HepG2 (cell line): ENCODE results near the gene ARL8A. TPM values are rescaled to one million over a fixed set of nuclear protein-coding genes. Genes with fewer than 3 reads are reported as not detected.
A peak's percentile ranks its signal among the peaks of the same experiment; 100 is the strongest.

Experiments used
- ARNT2 ChIP-seq: sonication (generic); formaldehyde crosslinking; IDR thresholded peaks from 2 replicates; pipeline ENCODE4 v1.8.0; 2022; ENCODE audit warnings: mild to moderate bottlenecking, low read depth, missing genetic modification reagents, moderate library complexity
- MED1 ChIP-seq: sonication (generic); formaldehyde crosslinking; IDR thresholded peaks from 2 replicates; pipeline ENCODE4 v1.4.0; 2020; ENCODE audit warnings: missing genetic modification reagents
- MEIS2 ChIP-seq: sonication (generic); formaldehyde crosslinking; IDR thresholded peaks from 2 replicates; pipeline ENCODE4 v1.9.0; 2021; ENCODE audit warnings: mild to moderate bottlenecking, missing genetic modification reagents
- PATZ1 ChIP-seq: sonication (generic); formaldehyde crosslinking; IDR thresholded peaks from 2 replicates; pipeline ENCODE4 v1.4.0; 2020; ENCODE audit warnings: missing genetic modification reagents
- TFDP1 ChIP-seq: IDR thresholded peaks from 2 replicates; pipeline ENCODE4 v1.6.1; 2016; ENCODE audit warnings: missing compliant biosample characterization, missing genetic modification reagents, borderline replicate concordance
- ZBTB7B ChIP-seq: sonication (generic); formaldehyde crosslinking; IDR thresholded peaks from 2 replicates; pipeline ENCODE4 v1.4.0; 2020; ENCODE audit warnings: missing genetic modification reagents
- ZNF180 ChIP-seq: sonication (generic); formaldehyde crosslinking; IDR thresholded peaks from 2 replicates; pipeline ENCODE4 v1.4.0; 2020; ENCODE audit warnings: low read depth, missing genetic modification reagents, borderline replicate concordance
- ZNF263 ChIP-seq: sonication (generic); formaldehyde crosslinking; IDR thresholded peaks from 2 replicates; pipeline ENCODE4 v1.4.0; 2020; ENCODE audit warnings: missing genetic modification reagents
- ZNF282 ChIP-seq: fragments of 450-650 bp; IDR thresholded peaks from 2 replicates; pipeline ENCODE4 v1.6.1; 2018; ENCODE audit not compliant: partially characterized antibody
- ZNF33A ChIP-seq: sonication (generic); formaldehyde crosslinking; IDR thresholded peaks from 2 replicates; pipeline ENCODE4 v1.5.1; 2020; ENCODE audit warnings: missing genetic modification reagents, mild to moderate bottlenecking, moderate library complexity, borderline replicate concordance
- ZNF441 ChIP-seq: sonication (generic); formaldehyde crosslinking; IDR thresholded peaks from 2 replicates; pipeline ENCODE4 v1.7.0; 2021; ENCODE audit warnings: missing genetic modification reagents, borderline replicate concordance
- ZNF574 ChIP-seq: sonication (generic); formaldehyde crosslinking; IDR thresholded peaks from 2 replicates; pipeline ENCODE4 v1.4.0; 2020; ENCODE audit warnings: missing genetic modification reagents
- ZNF639 ChIP-seq: conservative IDR thresholded peaks from 2 replicates; pipeline ENCODE4 v1.6.1; 2018; ENCODE audit warnings: missing genetic modification reagents
- ZSCAN12 ChIP-seq: sonication (generic); formaldehyde crosslinking; IDR thresholded peaks from 2 replicates; pipeline ENCODE4 v1.9.0; 2021; ENCODE audit warnings: mild to moderate bottlenecking, missing genetic modification reagents
- polyA plus RNA-seq, 8 experiments: library from polyadenylated mRNA; depleted of rRNA in 3 of 8; stranded (reverse) in 7 of 8; unstranded in 1 of 8; fragments of >200 nt; fragmentation: Illumina TruSeq in 4 of 8; extraction: Trizol in 4 of 8; gene quantifications; 2 replicates each; pipeline versions ENCODE4 v1.2.1 to v1.2.3, GENCODE V29; 2011 to 2016; ENCODE audit warnings: low read depth in 4 of 8, missing spikeins in 1 of 8, mixed read lengths in 1 of 8; ENCODE audit not compliant: insufficient read depth in 1 of 8
- total RNA-seq, 5 experiments: library from RNA; depleted of rRNA; stranded (reverse); fragments of >200 nt; fragmentation: Illumina TruSeq; extraction: Trizol; gene quantifications; 2 replicates each; pipeline ENCODE4 v1.2.3, GENCODE V29; 2016; ENCODE audit warnings: low read depth in 1 of 5

The ARL8A gene
- total and polyA plus RNA-seq, 2 of the 13 experiments (the other 11 are each of a cell fraction or from before 2014, with no cell fraction given): 2.7 to 23.4 TPM

- TF ChIP-seq PATZ1 (CRISPR knock-in tag) (0 out of 2 replicates have a peak, but pooled peaks have one; percentile 19), ARNT2 (CRISPR knock-in tag) (peak; percentile 46; the same call in 1 of the 2 replicates), ZNF180 (CRISPR knock-in tag) (no peak), TFDP1 (CRISPR knock-in tag) (peak; percentile 14; the same call in 1 of the 2 replicates), MEIS2 (CRISPR knock-in tag) (peak; percentile 68; the same call in 1 of the 2 replicates), ZNF639 (0 out of 2 replicates have a peak, but pooled peaks have one; percentile 31), MED1 (CRISPR knock-in tag) (no peak), ZNF33A (CRISPR knock-in tag) (no peak), ZSCAN12 (CRISPR knock-in tag) (no peak), ZNF282 (no peak), ZNF263 (CRISPR knock-in tag) (peak; percentile 68), ZNF574 (CRISPR knock-in tag) (no peak; the same call in 1 of the 2 replicates), ZNF441 (0 out of 2 replicates have a peak, but pooled peaks have one; percentile 39), ZBTB7B (CRISPR knock-in tag) (0 out of 2 replicates have a peak, but pooled peaks have one; percentile 24)
- TF ChIP-seq, all 625 proteins: peak for 30
These were observed at the start of gene ARL8A (continued) for GRCh38 chr1:202144402-202145067.
